ENCODE measurements around the gene LONP2. TPM values are rescaled to one million over a fixed set of nuclear protein-coding genes. Genes with fewer than 3 reads are reported as not detected.

The LONP2 gene
- total and polyA plus RNA-seq, 2 of the 13 experiments (the other 11 are each of a cell fraction or from before 2014, with no cell fraction given) = 39.2 to 63.3 TPM

GRCh38 chr16:48203974-48204824 is 39.9 kb upstream of the LONP2 start (continued):
- peak; percentile 85 for TF ChIP-seq ZBTB10 (CRISPR knock-in tag; IDR thresholded peaks at IDR 0.05; ENCODE audit: borderline replicate concordance)
- peak; percentile 66 for TF ChIP-seq GABPB1 (CRISPR knock-in tag; IDR thresholded peaks at IDR 0.05)
- TF ChIP-seq ZBTB3 (CRISPR knock-in tag; IDR thresholded peaks at IDR 0.05; ENCODE audit: borderline replicate concordance, low read depth) = no peak
- TF ChIP-seq ERF (CRISPR knock-in tag; IDR thresholded peaks at IDR 0.05) = peak; percentile 90
- TF ChIP-seq ZNF770 (CRISPR knock-in tag; IDR thresholded peaks at IDR 0.05) = no peak; the same call in 1 of the 2 replicates
- TF ChIP-seq ZNF567 (CRISPR knock-in tag; IDR thresholded peaks at IDR 0.05; ENCODE audit: borderline replicate concordance) = no peak
- no peak for TF ChIP-seq NFE2L2 (IDR thresholded peaks at IDR 0.05; ENCODE audit: low read length)
- TF ChIP-seq ZNF451 (CRISPR knock-in tag; IDR thresholded peaks at IDR 0.05) = peak; percentile 58; the same call in 1 of the 2 replicates
- peak; percentile 75; the same call in 1 of the 2 replicates for TF ChIP-seq ZNF766 (CRISPR knock-in tag; IDR thresholded peaks at IDR 0.05; ENCODE audit: borderline replicate concordance)
- TF ChIP-seq DRAP1 (CRISPR knock-in tag; IDR thresholded peaks at IDR 0.05) = peak; percentile 80; the same call in 1 of the 2 replicates
- 0 out of 2 replicates have a peak, but pooled peaks have one; percentile 74 for TF ChIP-seq ZNF605 (CRISPR knock-in tag; IDR thresholded peaks at IDR 0.05)
- TF ChIP-seq THAP11 (CRISPR knock-in tag; IDR thresholded peaks at IDR 0.05) = peak; percentile 86
- peak; percentile 90 for TF ChIP-seq POGZ (CRISPR knock-in tag; IDR thresholded peaks at IDR 0.05)
- no peak for TF ChIP-seq ZMAT5 (CRISPR knock-in tag; IDR thresholded peaks at IDR 0.05; ENCODE audit: borderline replicate concordance, low read depth)
- no peak for TF ChIP-seq ZNF572 (CRISPR knock-in tag; IDR thresholded peaks at IDR 0.05)
- peak; percentile 41 for TF ChIP-seq STAG1 (CRISPR knock-in tag; IDR thresholded peaks at IDR 0.05)
- TF ChIP-seq IKZF5 (CRISPR knock-in tag; IDR thresholded peaks at IDR 0.05) = peak; percentile 100
- no peak for TF ChIP-seq CEBPZ (IDR thresholded peaks at IDR 0.05; ENCODE audit: low read length)
- TF ChIP-seq SP4 (CRISPR knock-in tag; IDR thresholded peaks at IDR 0.05) = peak; percentile 75
